ENCODE results near the gene NRP2. TPM values are rescaled to one million over a fixed set of nuclear protein-coding genes. Genes with fewer than 3 reads are reported as not detected.

The NRP2 gene
- total RNA-seq, 4 donors from 2014 or later: 195 to 440 (median 314) TPM

DNA sequence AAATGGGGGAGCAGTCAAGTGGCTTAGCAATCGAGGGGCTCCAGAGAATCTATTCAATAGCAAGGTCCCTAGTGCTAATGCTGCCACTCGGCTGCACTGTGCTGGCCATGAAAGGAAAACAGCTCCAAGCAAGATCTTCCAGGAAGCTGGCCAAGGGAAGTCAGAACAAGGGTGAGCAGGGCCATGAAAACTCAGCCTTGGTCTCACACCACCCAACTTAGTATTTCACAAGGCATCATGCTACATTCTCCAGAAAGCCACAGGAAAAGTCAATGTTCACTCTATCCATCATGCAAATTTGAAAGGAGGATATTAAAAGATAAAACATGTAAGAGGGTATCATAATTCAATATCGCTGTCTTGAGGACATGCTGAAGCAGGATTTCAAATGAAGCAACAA lies 35.7 kb downstream of the NRP2 start:
- WGBS: 52% methylated on average over 3 of the region's 3 CpGs
- intact Hi-C loops (cut with DNase I): no loop called here

GRCh38 chr2:205719847-205720246 lies 37.5 kb downstream of the NRP2 start:
- no peak for DNase-seq (ENCODE audit: extremely low spot score)
- Histone ChIP-seq H3K36me3 (peaks cover 0 to 49% (median 27%) of the 10 kb centered on the region in 4 donors), H3K4me1 (peaks cover 5 to 100% (median 100%) of the 10 kb centered on the region in 4 donors), H3K9me3 (no peaks in the 10 kb centered on the region), H3K4me3 (no peak overlapping the region), H3K27me3 (no peaks in the 10 kb centered on the region), H3K27ac (replicated peaks in 1 of 4) (peak overlapping the region; percentile 87 to 98 (median 93))
- no peak for TF ChIP-seq POLR2A (IDR thresholded peaks at IDR 0.05; ENCODE audit: low read depth)
- no peak for TF ChIP-seq POLR2AphosphoS5 (IDR thresholded peaks at IDR 0.05)
- TF ChIP-seq, protein P1, sequence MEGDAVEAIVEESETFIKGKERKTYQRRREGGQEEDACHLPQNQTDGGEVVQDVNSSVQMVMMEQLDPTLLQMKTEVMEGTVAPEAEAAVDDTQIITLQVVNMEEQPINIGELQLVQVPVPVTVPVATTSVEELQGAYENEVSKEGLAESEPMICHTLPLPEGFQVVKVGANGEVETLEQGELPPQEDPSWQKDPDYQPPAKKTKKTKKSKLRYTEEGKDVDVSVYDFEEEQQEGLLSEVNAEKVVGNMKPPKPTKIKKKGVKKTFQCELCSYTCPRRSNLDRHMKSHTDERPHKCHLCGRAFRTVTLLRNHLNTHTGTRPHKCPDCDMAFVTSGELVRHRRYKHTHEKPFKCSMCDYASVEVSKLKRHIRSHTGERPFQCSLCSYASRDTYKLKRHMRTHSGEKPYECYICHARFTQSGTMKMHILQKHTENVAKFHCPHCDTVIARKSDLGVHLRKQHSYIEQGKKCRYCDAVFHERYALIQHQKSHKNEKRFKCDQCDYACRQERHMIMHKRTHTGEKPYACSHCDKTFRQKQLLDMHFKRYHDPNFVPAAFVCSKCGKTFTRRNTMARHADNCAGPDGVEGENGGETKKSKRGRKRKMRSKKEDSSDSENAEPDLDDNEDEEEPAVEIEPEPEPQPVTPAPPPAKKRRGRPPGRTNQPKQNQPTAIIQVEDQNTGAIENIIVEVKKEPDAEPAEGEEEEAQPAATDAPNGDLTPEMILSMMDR (IDR thresholded peaks at IDR 0.05): no peak
- no peak for TF ChIP-seq EP300 (IDR thresholded peaks at IDR 0.05)
- WGBS: 62% methylated on average over 4 of the region's 4 CpGs
- intact Hi-C loops (cut with DNase I): no loop called here

More for the DNA sequence above, 35.7 kb downstream of the NRP2 start:
- Histone ChIP-seq H3K4me3 (no peak overlapping the region), H3K9me3 (no peaks in the 10 kb centered on the region), H3K36me3 (peaks cover 0 to 33% (median 13%) of the 10 kb centered on the region in 4 donors), H3K4me1 (peaks cover 11 to 100% (median 100%) of the 10 kb centered on the region in 4 donors), H3K27ac (replicated peaks in 1 of 4) (peak overlapping the region; percentile 87 to 98 (median 93)), H3K27me3 (no peaks in the 10 kb centered on the region)
- DNase-seq (ENCODE audit: extremely low spot score): no peak
- TF ChIP-seq EP300 (IDR thresholded peaks at IDR 0.05): no peak
- TF ChIP-seq POLR2AphosphoS5 (IDR thresholded peaks at IDR 0.05): peak; percentile 32 to 47

DNA sequence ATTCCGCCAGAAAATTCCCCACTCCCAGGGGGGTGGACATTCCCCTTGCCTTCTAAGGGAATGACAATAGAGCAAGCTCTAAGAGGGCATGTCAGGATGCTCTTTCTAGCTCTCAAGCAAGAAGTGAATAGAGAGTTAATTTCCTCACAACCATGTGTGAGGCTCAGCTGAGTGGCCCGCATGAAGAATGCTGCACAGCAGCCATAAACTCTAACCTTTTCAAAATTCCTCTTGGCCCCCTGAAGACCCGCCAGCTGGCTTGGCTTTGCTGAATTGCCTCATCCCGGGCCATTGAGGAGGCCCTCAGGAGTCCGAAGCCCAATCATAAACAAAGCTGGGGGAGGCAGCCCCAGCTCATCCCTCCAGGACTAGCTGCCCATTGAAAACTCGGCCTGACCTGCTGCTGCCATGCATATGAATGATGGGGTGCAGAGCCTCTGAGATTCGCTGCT lies 38.2 kb downstream of the NRP2 start:
- Histone ChIP-seq H3K4me1 (peaks cover 5 to 100% (median 100%) of the 10 kb centered on the region in 4 donors), H3K27ac (replicated peaks in 1 of 4) (peak overlapping the region; percentile 87 to 98 (median 93)), H3K27me3 (no peaks in the 10 kb centered on the region), H3K9me3 (no peaks in the 10 kb centered on the region), H3K4me3 (no peak overlapping the region), H3K36me3 (peaks cover 0 to 55% (median 34%) of the 10 kb centered on the region in 4 donors)
- WGBS: 25% methylated on average over 5 of the region's 7 CpGs
- intact Hi-C loops (cut with DNase I): no loop called here
- TF ChIP-seq POLR2A (IDR thresholded peaks at IDR 0.05; ENCODE audit: low read depth): no peak
- TF ChIP-seq EP300 (IDR thresholded peaks at IDR 0.05): no peak
- TF ChIP-seq, protein P1 (IDR thresholded peaks at IDR 0.05): no peak
- no peak for TF ChIP-seq POLR2AphosphoS5 (IDR thresholded peaks at IDR 0.05)
- no peak for DNase-seq (ENCODE audit: extremely low spot score)

GRCh38 chr2:205721057-205721449 lies 38.8 kb downstream of the NRP2 start:
- intact Hi-C loops (cut with DNase I): no loop called here
- H3K27me3 ChIP-seq: no peaks in the 10 kb centered on the region
- TF ChIP-seq POLR2A (IDR thresholded peaks at IDR 0.05; ENCODE audit: low read depth): no peak
- TF ChIP-seq POLR2AphosphoS5 (IDR thresholded peaks at IDR 0.05): peak in 1 of 2 donors; percentile 1
- TF ChIP-seq, protein P1 (IDR thresholded peaks at IDR 0.05): peak in 1 of 3 experiments; percentile 13
- H3K36me3 ChIP-seq: peaks cover 5 to 61% (median 39%) of the 10 kb centered on the region in 4 donors
- peak overlapping the region; percentile 87 to 98 (median 93) for H3K27ac ChIP-seq (replicated peaks in 1 of 4)
- DNase-seq (ENCODE audit: extremely low spot score): no peak
- WGBS: 72% methylated on average over 8 of the region's 8 CpGs
- no peaks in the 10 kb centered on the region for H3K9me3 ChIP-seq
- H3K4me3 ChIP-seq: no peak overlapping the region
- peaks cover 5 to 100% (median 100%) of the 10 kb centered on the region in 4 donors for H3K4me1 ChIP-seq

DNA sequence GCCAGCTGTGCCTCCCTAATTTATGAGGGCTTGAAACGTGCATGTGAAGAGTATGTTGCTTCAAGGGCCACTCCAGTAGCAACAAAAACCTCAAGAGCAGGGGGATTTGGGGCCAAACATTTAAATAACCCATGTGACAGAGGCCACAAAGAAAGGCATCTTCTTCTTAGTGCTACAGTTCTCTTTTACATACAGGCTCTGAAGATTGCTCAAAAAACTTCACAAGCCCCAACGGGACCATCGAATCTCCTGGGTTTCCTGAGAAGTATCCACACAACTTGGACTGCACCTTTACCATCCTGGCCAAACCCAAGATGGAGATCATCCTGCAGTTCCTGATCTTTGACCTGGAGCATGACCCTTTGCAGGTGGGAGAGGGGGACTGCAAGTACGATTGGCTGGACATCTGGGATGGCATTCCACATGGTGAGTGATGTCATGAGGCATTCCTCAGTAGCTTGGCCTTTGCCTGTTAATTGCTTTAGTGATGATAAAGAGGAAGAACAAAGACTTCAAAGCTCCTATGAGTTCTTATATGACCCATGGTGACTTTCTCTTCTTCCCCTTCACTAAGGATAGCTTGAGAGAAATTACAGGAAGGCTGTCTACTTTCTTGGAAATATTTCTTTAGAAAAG lies 40.1 kb downstream of the NRP2 start:
- Histone ChIP-seq H3K4me3 (no peak overlapping the region), H3K9me3 (no peaks in the 10 kb centered on the region), H3K4me1 (peaks cover 5 to 100% (median 100%) of the 10 kb centered on the region in 4 donors), H3K27me3 (no peaks in the 10 kb centered on the region), H3K36me3 (peaks cover 17 to 69% (median 50%) of the 10 kb centered on the region in 4 donors), H3K27ac (replicated peaks in 1 of 4) (peak overlapping the region; percentile 87 to 98 (median 93))
- TF ChIP-seq POLR2A (IDR thresholded peaks at IDR 0.05; ENCODE audit: low read depth): no peak
- no peak for TF ChIP-seq EP300 (IDR thresholded peaks at IDR 0.05)
- TF ChIP-seq, protein P1 (IDR thresholded peaks at IDR 0.05): no peak
- TF ChIP-seq POLR2AphosphoS5 (IDR thresholded peaks at IDR 0.05): no peak
- intact Hi-C loops (cut with DNase I): no loop called here
- WGBS: 54% methylated on average over 4 of the region's 4 CpGs
- no peak for DNase-seq (ENCODE audit: extremely low spot score)

All from esophagus muscularis mucosa (tissue), 4 donors.